ENCODE data around the gene KLRC2.
"Not testable (repeated sequence)": the region's sequence is repeated elsewhere in the genome, so short reads cannot be mapped to it uniquely, and the experiment has no call there.

The KLRC2 gene

GRCh38 chr12:10435816-10436215, at the start of gene KLRC2:
Gene KLRC2, minus strand, starts transcription at chr12:10436010. Its CDS starts 24 bp downstream, at chr12:10435986.
- DNase-seq, result not testable (repeated sequence)

- not testable (repeated sequence) for DNase-seq
Observed at GRCh38 chr12:10481901-10482300, 46.1 kb upstream of the KLRC2 start.

GRCh38 chr12:10472808-10473207, 37.0 kb upstream of the KLRC2 start:
- not testable (repeated sequence) for DNase-seq

- no peak for DNase-seq
Observed at GRCh38 chr12:10469701-10470100, 33.9 kb upstream of the KLRC2 start.

GRCh38 chr12:10466311-10466710, 30.5 kb upstream of the KLRC2 start:
- DNase-seq, result no peak

GRCh38 chr12:10457760-10458159, 21.9 kb upstream of the KLRC2 start:
- DNase-seq, result no peak

GRCh38 chr12:10456856-10457255, 21.0 kb upstream of the KLRC2 start:
- DNase-seq, result no peak

GRCh38 chr12:10455766-10456165, 20.0 kb upstream of the KLRC2 start:
- DNase-seq, result no peak

- no peak for DNase-seq
Observed at GRCh38 chr12:10454531-10454930, 18.7 kb upstream of the KLRC2 start.

- DNase-seq, result no peak
Observed at GRCh38 chr12:10453156-10453555, 17.3 kb upstream of the KLRC2 start, which contains the start of gene KLRC1. Gene KLRC1, minus strand, starts transcription at chr12:10453377. Its CDS starts 2,221 bp downstream, at chr12:10451156.

GRCh38 chr12:10448236-10448635, 12.4 kb upstream of the KLRC2 start:
- no peak for DNase-seq

GRCh38 chr12:10446052-10446451, 10.2 kb upstream of the KLRC2 start:
- not testable (repeated sequence) for DNase-seq

- not testable (repeated sequence) for DNase-seq
Observed at GRCh38 chr12:10441144-10441543, 5.3 kb upstream of the KLRC2 start.

- not testable (repeated sequence) for DNase-seq
Observed at GRCh38 chr12:10439608-10440274, 3.9 kb upstream of the KLRC2 start.

- DNase-seq, result not testable (repeated sequence)
Observed at GRCh38 chr12:10437601-10438000, 1.8 kb upstream of the KLRC2 start.

GRCh38 chr12:10430623-10431022, 5.2 kb downstream of the KLRC2 start:
- DNase-seq, result not testable (repeated sequence)

- not testable (repeated sequence) for DNase-seq
Observed at GRCh38 chr12:10425938-10426337, 9.9 kb downstream of the KLRC2 start.

GRCh38 chr12:10424260-10424899, 11.4 kb downstream of the KLRC2 start:
- DNase-seq, result not testable (repeated sequence)

GRCh38 chr12:10422159-10422558, 13.7 kb downstream of the KLRC2 start:
- DNase-seq, result not testable (repeated sequence)

- DNase-seq, result not testable (repeated sequence)
Observed at GRCh38 chr12:10420334-10420733, 15.5 kb downstream of the KLRC2 start, which contains the start of gene KLRC3. Gene KLRC3, minus strand, starts transcription at chr12:10420595. Its CDS starts 45 bp downstream, at chr12:10420550.

GRCh38 chr12:10409392-10409791, 26.4 kb downstream of the KLRC2 start, which contains the start of gene KLRC4:
Gene KLRC4, minus strand, starts transcription at chr12:10409757. Its CDS starts 182 bp downstream, at chr12:10409575.
- peak; percentile 3 to 14 for DNase-seq

- DNase-seq, result no peak
Observed at GRCh38 chr12:10408842-10409241, 27.0 kb downstream of the KLRC2 start.

- DNase-seq, result peak; percentile 22 to 25
Observed at GRCh38 chr12:10406725-10407124, 29.1 kb downstream of the KLRC2 start.

GRCh38 chr12:10405294-10405693, 30.5 kb downstream of the KLRC2 start:
- DNase-seq, result no peak

Measured in inflammatory macrophage treated with lipopolysaccharide for 1 hour (primary cell).